NCI-H69 (cell line): Measurements from ENCODE around the gene ZBTB26.

Experiments used
- DNase-seq: peaks from one replicate; lab custom pipeline; 2025; lab: John Stamatoyannopoulos, UW

Gene ZBTB26

DNA sequence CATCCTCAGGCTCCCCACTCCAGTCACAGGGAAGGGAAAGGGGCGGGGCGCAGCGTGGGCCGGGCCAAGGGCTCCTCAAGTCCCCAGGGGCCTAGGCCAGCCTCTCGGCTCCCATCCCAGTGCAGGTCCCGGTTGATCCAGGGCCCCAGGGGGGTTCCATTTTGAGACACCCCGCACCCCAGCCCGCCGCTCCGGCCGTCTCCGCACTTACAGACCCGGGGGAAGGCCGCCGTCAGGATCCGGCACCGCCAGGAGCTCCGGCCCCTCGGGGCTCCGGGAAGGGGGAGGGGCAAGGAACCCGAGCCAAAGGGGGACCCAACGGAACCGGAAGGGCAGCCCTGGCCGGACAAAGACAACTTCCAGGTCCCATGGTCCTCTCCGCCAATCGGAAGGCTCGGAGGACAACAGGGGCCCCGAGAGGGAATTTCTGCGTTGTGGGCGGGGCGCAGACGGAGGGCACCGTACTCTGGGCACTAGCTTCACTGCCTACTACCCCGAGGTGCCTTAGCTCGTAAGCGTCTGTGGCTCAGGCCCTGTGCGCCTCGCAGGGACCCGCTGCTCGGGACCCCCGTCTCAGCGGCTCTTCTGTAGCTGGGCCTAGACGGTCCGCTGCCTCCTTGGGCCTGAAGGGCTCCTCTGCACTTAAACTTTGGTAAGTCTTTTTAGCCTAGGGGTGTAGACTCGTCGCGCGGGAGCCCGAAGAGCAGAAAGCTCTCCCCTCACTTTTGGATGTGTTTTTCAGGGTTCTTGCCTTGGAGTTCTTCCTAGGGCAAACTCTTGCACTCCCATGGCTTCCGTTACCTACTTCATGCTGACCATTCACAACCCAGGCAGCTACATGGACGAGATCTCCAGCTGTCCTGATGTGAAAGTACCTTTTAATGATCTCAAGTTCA, at the start of gene ZBTB26:
Gene ZBTB26, minus strand, starts transcription at position 287 of the 896 bp plus-strand sequence. CDS start 11,578 bp downstream, outside the sequence.
- DNase-seq, result peak; percentile 97

DNA sequence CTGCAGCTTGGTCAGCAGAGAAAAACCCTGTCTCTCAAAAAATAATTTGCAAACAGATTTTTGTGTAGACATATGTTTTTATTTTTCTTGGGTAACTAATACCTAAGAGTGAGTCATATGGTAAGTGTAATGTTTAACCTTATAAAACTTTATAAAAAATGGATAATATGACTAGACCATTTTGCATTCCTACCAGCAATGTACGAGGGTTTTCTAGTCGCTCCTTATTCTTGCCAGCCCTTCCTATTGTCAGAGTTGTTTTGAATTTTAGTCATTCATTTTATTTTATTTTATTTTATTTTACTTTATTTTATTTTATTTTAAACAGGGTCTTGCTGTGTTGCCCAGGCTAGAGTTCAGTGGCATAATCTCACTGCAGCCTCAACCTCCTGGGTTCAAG, 47.3 kb upstream of the ZBTB26 start:
- DNase-seq, result no peak

- no peak for DNase-seq
Measured at GRCh38 chr9:122975196-122975595, 43.9 kb upstream of the ZBTB26 start.

- DNase-seq, result no peak
Measured at GRCh38 chr9:122961139-122961538, 29.8 kb upstream of the ZBTB26 start.

DNA sequence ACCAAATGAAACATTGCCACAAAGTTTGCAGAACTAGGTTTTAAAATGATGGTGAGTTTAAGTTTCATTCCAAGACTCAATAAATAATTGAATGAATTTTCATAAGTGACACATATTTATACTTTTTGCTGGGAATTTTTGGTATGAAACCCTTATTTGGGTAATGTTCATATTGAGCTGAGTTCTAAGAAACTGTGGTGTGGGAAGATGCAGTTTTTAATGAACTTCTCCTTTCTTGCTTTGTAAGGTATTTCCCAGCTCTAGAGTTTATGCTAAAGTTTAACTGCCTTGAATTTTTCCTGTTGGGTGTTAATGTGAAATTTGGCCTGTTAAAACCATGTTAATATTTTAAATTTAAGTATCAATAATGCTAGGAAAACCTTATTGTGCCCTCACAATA, 24.6 kb upstream of the ZBTB26 start:
- no peak for DNase-seq

DNA sequence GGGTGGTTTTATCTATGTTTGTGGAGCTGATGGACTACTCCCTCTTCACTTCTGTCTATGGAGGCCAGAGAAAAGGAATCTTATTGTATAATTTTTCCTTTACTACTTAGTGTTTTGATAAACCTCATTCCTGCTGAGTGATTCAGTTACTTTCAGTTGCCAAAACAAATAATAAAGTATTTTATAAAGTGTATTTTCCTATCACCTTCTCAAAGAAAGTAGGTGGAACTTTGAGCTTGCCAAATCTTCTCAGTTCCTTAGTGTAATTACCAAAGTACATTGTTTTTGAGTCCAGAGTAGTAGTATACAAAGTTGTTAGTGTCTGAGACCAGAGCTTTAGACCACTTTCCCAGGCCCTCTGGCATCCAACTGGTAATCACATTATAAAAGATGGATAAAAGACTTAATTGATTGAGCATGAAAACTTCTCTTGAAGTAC, 23.0 kb upstream of the ZBTB26 start:
- no peak for DNase-seq

DNA sequence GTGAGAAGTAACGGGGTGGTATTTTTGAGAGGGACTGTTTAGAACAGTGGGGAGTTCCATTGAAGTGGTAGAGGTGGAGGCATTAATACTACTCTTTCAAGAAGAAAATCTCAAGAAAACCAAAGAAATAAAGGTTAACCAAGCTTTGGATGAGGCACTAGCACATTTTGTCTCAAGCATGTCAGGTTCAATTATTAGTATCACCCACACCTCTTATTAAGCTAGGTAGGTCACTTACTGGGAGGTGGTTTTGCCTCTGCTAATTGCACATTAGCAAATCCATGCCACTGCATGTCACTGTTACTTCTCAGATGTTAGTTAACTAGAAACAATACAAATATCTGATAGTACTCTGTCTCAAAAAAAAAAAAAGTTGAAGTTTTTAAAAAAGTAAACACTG, 19.7 kb upstream of the ZBTB26 start:
- no peak for DNase-seq

DNA sequence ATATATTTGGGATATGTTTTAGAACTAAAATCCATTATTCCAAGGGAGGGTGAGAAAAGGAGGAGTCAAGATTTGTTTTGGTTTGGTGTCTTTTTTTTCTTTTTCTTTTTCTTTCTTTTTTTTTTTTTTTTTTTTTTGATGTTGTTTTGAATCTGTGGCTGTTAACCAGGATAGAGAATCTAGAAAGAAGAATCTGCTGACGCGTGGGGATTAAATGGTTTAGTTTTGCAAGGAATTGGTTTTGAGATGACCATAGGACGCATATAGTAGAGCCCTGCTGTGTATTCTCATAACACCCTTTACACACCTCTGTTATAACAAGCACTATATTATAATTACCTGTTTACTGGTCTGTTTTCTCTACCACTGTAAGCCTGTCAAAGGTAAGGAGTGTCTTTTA, 19.0 kb upstream of the ZBTB26 start:
- no peak for DNase-seq

DNA sequence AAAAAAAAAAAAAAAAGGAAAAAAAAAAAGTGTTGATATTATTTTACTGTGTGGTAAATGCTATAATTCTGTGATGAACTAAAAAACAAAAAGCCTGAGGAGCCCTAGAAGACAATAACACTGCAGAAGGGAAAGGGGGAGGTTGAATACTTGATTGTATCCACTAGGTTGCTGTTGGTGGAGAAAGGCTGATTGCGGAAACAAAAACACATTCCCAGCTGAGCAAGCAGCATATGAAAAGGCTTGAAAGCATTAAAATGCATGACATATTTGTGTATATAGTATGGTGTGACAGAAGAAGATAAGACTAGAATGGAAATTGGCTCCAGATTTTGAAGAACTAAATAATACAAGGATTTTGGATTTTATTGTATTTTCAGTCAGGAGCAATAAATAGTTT, 18.4 kb upstream of the ZBTB26 start:
- no peak for DNase-seq

- DNase-seq, result no peak
Measured at GRCh38 chr9:122948313-122948712, 17.0 kb upstream of the ZBTB26 start.

- no peak for DNase-seq
Measured at GRCh38 chr9:122946461-122947005, 15.2 kb upstream of the ZBTB26 start.

GRCh38 chr9:122944960-122945888, 13.9 kb upstream of the ZBTB26 start:
- DNase-seq, result no peak

- peak; percentile 44 for DNase-seq
Measured at GRCh38 chr9:122941582-122942234, 10.4 kb upstream of the ZBTB26 start.

DNA sequence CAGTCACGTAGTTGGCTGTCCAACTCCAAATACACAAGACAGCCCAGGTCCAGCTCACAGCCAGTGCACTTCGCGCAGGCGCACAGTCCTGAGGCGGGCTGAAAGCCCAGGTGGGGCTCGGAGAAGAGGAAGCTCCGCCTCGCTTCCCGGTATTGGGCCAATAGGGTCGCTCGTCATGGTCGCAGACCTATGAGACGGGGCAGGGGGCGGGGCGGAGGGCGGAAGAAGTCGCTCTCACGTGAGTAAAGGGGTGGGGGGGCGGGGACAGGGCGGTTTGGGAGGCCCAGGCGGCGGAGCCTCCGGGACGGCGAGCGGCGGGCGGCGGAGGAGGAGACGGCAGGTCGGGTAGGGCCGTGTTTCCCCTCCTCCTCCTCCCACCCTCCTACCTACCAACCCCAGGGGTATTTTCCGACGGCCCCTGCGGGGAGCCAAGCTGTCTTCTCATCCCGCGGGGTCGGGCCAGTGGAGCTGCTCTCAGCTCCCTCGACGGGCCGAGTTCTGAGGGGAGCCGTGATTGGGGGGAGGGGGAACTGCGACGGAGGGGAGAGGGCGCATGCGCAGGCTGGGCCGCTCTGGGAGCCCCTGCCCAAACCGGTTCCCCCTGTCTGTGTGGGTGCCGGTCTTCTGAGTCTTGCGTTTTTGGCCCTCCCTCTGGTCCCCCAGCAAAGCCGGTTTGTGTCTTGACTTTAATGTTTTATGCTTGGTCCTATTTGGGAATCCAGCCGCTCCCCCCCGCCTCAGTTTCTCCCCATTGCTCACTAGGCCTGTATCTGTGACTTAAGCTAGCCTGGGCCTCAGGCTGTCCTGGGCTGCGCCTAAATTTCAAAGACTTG, 9.7 kb upstream of the ZBTB26 start, which contains the start of gene RABGAP1:
Gene RABGAP1, plus strand, starts transcription at position 272 of the 833 bp plus-strand sequence. CDS start 16,040 bp downstream, outside the sequence.
- DNase-seq, result peak; percentile 99

GRCh38 chr9:122940454-122940748, 9.1 kb upstream of the ZBTB26 start:
- DNase-seq, result no peak

GRCh38 chr9:122939601-122940000, 8.3 kb upstream of the ZBTB26 start:
- no peak for DNase-seq

DNA sequence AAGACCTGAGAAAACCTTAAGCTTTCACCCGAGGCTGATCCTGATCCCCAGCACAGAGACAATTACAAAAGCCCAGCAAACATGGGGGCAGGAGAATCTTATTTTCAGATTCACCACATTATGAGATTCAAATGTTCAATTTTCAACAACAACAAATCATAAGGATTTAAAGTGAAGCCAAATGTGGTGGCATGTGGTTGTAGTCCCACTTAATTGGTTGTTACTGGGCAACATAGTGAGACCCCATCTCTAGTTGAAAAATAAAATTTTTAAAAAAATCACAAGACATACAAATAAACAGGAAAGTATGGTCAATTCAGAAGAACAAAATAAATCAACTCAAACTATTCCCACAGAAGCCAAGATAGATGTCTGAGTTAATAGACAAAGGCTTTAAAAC, 5.6 kb upstream of the ZBTB26 start:
- DNase-seq, result no peak

- DNase-seq, result no peak
Measured at GRCh38 chr9:122936464-122936863, 5.2 kb upstream of the ZBTB26 start.

DNA sequence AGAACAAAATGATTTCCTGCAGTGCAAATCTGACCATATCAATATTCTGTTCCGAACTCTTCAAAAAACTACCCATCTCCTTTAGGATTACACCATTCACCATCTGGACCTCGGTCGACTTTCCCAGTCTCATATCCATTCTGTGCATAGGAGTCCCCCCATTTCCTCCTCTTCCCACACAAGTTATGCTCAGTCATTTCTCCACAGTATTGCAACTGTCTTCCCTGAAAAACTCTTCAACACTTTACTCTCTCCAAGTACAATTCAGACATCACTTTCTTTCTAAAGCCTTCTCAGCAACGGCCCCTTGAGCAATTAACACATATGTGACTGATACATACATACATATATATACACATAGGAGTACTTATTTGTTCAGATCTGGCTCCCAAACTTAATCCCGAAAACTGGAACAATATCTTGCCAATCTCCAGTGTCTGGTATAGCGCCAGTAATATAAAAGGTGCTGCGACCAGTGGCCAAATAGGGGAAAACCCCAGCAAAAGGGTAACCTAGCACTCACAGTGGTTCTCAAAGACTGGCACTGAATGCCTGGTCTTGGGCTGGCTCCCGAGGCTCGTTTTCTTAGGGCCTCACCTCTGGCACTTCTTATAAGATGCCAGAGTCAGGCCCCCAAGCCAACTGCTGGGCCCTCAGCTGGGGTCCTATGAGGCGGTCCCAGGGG, 629 bp downstream of the ZBTB26 start:
- DNase-seq, result no peak

GRCh38 chr9:122929796-122930354, 1.4 kb downstream of the ZBTB26 start:
- no peak for DNase-seq
